T-helper 1 cell treated with Interleukin-12 subunit alpha and Interleukin-12 subunit beta and Interleukin-4 antibody, amounts not matched to agents 30 μg/mL and 1 μg/mL, for 36 hours (primary cell): ENCODE data around the gene ADAM19.
A peak's percentile ranks its signal among the peaks of the same experiment; 100 is the strongest.

Source experiments
- H3K27ac Mint-ChIP-seq: one replicate; pipeline ENCODE4 v1.8.0; 2021; ENCODE audit warnings: mild to moderate bottlenecking, mixed read lengths
- H3K27me3 Mint-ChIP-seq: one replicate; pipeline ENCODE4 v1.8.0; 2021; ENCODE audit warnings: low read depth, mixed read lengths
- H3K36me3 Mint-ChIP-seq: one replicate; pipeline ENCODE4 v1.8.0; 2021; ENCODE audit warnings: low read depth, mixed read lengths
- H3K4me1 Mint-ChIP-seq: one replicate; pipeline ENCODE4 v1.8.0; 2021; ENCODE audit warnings: low read depth, mixed read lengths
- H3K4me3 Mint-ChIP-seq: one replicate; pipeline ENCODE4 v1.8.0; 2021; ENCODE audit warnings: mild to moderate bottlenecking, moderate library complexity, mixed read lengths
- H3K9me3 Mint-ChIP-seq: one replicate; pipeline ENCODE4 v1.8.0; 2021; ENCODE audit warnings: mixed read lengths

Gene ADAM19

DNA sequence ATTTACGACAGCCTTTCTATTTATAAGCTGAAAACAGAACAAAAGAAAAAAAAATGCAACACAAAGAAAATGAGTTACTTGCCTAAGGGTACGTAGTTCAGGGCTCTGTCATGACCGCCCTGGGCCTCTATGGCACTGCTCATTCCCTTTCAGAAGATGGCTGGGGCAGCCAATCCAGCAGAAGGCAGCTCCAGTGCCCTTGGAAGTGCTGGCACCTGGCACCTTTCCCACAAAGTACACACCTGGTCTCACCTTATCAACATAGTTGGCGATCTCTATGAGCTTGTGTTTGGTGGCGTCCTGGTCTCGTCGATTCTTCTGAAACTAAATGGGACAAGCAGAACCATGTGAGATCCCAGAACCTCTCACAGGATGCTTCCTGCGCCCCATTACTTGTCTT, 62.4 kb downstream of the ADAM19 start:
- H3K9me3 Mint-ChIP-seq: no peaks in the 10 kb centered on the region
- no peak overlapping the region for H3K4me3 Mint-ChIP-seq
- peak overlapping the region; percentile 68 for H3K27ac Mint-ChIP-seq
- H3K27me3 Mint-ChIP-seq: no peaks in the 10 kb centered on the region
- peaks cover 69% of the 10 kb centered on the region for H3K36me3 Mint-ChIP-seq
- peaks cover 44% of the 10 kb centered on the region for H3K4me1 Mint-ChIP-seq

DNA sequence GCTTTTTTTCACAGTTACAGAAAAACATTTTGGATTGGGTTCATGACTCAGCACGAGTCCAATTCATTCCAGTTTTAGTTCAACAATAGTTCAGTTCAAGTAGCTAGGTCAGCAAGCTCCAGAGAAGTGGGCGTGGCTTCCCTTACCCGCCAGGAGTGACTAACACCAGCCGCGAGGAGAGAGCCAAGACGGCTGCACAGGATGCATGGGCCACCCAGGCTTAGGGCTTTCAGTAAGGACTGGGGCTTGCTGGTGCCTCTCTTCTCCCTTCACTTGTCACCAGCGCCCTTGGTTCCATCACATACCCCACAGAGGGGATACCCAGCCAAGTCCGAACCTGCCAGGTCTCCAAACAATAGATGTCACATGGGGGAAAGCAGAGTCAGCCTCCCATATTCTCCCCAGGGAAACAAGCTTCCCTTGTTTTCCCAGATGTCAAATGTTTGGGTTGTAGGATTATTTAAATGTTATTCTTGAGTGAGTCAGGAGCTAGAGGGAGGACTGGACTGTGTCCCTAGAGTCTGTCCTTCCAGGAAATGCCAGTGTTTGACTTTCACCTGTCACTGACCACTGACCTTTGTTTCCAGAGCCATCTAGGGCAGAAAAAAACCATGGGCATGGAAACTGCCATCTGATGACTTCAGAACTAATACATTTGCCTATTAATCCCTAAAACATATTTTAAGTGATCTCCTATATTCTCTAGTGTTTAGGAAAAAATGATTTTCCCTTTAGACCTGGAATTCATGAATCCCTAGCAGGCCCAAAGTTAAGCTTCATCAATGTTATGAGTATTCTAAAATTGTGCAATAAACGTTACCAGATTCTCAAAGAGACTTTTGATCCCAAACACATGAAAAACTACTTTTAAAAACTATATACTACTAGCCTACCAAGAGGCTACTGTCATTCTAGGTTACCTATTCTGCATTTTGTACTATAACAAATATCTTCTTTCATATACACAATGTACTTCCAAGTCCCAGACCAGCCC, 63.6 kb downstream of the ADAM19 start:
- Mint-ChIP-seq H3K4me3 (no peak overlapping the region), H3K27ac (peak overlapping the region; percentile 45), H3K27me3 (no peaks in the 10 kb centered on the region), H3K36me3 (peaks cover 74% of the 10 kb centered on the region), H3K4me1 (peaks cover 48% of the 10 kb centered on the region), H3K9me3 (no peaks in the 10 kb centered on the region)

DNA sequence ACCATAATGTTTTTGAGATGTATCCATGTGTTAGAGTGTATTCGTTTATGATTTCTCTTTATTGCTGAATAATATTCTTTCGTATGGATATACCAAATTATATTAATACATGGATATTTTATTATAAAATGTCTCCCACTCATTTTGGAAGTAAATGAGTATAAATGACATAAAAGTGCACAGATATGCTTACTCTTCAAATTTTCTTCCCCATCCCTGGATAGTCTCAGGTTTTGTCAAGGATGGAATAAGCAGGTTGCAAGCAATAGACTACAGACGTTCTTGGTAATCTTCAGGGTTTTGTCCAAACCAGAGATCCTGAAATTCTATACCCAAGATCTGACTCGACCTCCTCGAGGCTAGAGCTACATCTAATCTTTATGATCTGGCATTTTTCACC, 64.9 kb downstream of the ADAM19 start:
- Mint-ChIP-seq H3K36me3 (peaks cover 77% of the 10 kb centered on the region), H3K27ac (no peak overlapping the region), H3K9me3 (no peaks in the 10 kb centered on the region), H3K27me3 (no peaks in the 10 kb centered on the region), H3K4me3 (no peak overlapping the region), H3K4me1 (peaks cover 55% of the 10 kb centered on the region)

DNA sequence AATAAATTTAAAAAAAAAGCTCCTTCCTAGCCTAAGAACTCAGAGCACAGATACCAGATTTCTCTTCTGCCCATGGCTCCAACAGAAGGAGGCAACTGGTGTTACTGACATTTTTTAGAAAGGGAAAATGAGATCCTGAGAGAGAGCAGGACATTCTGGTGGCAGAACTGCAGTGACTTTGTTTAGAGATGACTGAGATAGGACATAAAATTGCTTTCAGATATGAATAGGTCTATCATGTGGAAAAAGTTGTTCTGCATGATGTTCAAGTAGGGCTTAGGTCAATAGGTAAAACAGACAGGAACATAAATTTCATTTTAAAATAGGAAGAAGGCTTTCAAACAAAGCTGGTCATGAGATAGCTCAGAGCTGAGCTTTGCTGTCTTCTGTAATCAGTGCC, 66.0 kb downstream of the ADAM19 start:
- H3K36me3 Mint-ChIP-seq: peaks cover 73% of the 10 kb centered on the region
- H3K4me1 Mint-ChIP-seq: peaks cover 53% of the 10 kb centered on the region
- H3K27me3 Mint-ChIP-seq: no peaks in the 10 kb centered on the region
- H3K9me3 Mint-ChIP-seq: no peaks in the 10 kb centered on the region
- H3K4me3 Mint-ChIP-seq: no peak overlapping the region
- no peak overlapping the region for H3K27ac Mint-ChIP-seq

DNA sequence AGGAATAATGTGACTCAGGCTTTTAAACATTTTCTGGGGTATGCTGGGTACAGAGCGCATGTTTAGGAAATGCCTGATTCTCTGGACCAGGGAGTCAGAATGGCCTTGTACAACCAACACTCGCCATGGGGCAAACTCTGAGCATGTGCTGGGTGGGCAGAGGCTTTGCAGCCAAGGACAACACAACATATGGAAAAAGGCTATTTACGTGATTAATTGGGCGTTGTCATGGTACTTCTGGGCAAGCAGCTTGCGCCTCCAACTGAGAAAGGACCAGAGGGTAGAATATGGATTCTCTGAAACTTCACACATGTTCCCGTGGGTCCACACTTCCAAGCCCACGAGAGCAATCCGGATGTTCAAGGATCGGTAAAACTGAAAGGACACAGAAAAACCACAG, 66.5 kb downstream of the ADAM19 start:
- Mint-ChIP-seq H3K27me3 (no peaks in the 10 kb centered on the region), H3K36me3 (peaks cover 76% of the 10 kb centered on the region), H3K9me3 (no peaks in the 10 kb centered on the region), H3K4me1 (peaks cover 53% of the 10 kb centered on the region), H3K27ac (peak overlapping the region; percentile 56), H3K4me3 (no peak overlapping the region)

DNA sequence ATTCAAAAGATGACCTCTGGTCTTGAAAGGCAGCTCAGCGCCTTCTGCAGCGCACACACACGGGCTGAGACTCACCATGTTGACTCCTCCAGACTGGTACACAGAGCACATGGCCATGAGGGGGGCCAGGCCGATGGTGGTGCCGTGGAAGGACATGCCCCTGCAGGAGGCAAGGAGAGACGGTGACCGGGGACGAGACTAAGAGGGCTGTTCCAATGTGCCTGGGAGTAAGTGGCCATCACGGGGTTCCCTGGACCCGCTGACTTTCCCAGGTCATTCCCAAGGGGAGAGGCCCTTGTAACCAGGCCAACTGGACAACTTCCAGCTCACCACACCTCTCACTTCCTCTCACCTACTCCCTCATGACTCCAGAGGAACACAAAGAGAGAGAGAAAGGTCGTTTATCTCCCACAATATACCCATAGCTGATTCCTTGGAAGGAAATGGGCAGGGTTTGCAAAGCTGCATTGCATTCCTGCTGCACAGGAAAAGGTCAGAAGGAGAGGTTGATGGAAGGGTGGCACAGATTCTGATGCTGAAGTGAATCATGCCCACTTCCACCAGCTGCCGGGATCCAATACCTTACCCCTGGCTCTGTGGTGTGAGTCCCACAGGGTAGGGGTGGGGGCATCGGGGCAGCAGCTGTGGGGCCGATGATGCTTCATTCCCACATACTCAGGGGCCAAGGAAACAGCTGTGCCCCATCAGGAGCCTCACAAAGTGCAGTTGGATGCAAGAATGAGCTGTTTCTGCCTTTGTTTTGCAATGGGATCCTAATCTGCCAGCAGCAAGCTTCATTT, 68.4 kb downstream of the ADAM19 start:
- H3K36me3 Mint-ChIP-seq: peaks cover 69% of the 10 kb centered on the region
- H3K27me3 Mint-ChIP-seq: no peaks in the 10 kb centered on the region
- H3K4me1 Mint-ChIP-seq: peaks cover 48% of the 10 kb centered on the region
- H3K27ac Mint-ChIP-seq: peak overlapping the region; percentile 73
- H3K4me3 Mint-ChIP-seq: no peak overlapping the region
- no peaks in the 10 kb centered on the region for H3K9me3 Mint-ChIP-seq

DNA sequence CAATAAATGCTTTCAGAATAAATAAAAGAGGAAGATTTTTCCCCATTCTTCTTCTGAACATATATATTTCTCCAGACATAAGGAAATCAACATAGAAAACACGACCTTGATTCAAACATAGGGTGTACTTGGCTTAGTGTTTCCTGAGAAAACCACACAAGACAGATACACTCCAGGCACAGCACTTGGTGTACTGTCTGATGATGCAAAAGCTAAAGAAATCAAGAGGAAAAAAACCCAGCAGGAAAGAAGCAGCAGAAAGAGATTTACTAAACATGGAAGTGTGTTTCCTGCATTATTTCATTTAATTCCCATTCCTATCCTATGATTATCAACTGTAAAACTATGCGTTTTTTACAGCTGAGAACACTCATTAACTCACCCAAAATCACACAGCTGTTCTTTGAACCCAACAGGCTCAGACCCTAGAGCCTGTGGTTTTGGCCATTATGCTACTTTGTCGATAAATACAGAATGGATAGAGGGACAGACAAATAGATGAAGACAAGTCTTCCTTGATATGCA, 69.4 kb downstream of the ADAM19 start:
- Mint-ChIP-seq H3K9me3 (no peaks in the 10 kb centered on the region), H3K27ac (peak overlapping the region; percentile 73), H3K36me3 (peaks cover 73% of the 10 kb centered on the region), H3K27me3 (no peaks in the 10 kb centered on the region), H3K4me3 (no peak overlapping the region), H3K4me1 (peaks cover 56% of the 10 kb centered on the region)

DNA sequence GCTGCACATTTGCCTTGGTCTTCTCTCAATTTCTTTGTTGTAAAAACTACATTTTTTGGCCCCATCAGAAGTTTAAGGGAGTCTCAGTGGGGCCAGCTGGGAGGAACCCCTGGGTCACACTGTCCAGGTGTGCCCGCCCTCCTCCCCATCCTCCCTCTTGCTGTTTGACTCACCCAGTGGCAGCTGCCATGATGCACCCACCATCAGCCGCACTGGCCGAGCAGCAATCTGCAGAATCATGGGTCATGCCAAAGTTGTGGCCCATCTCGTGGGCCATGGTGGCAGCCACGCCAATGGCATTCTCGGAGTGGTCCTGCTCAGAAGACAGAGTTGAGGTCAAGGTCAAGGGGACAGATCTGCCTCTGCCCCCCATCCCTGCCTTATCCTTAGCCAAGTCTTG, 70.1 kb downstream of the ADAM19 start:
- Mint-ChIP-seq H3K9me3 (no peaks in the 10 kb centered on the region), H3K27me3 (no peaks in the 10 kb centered on the region), H3K36me3 (peaks cover 74% of the 10 kb centered on the region), H3K27ac (peak overlapping the region; percentile 73), H3K4me3 (no peak overlapping the region), H3K4me1 (peaks cover 58% of the 10 kb centered on the region)

DNA sequence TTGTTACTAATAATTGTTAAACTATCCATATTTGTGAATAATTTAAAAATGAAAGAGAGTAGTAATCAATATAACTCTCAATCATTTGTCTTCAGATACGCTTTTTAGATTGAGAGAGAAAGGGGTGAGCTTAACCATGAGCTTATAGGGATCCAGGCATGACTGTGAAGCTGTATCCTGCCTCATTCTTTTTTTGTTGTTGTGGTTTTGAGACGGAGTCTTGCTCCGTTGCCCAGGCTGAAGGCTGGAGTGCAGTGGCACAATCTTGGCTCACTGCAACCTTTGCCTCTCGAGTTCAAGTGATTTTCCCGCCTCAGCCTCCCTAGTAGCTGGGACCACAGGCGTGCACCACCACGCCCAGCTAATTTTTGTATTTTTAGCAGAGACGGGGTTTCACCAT, 71.5 kb downstream of the ADAM19 start:
- no peaks in the 10 kb centered on the region for H3K27me3 Mint-ChIP-seq
- H3K27ac Mint-ChIP-seq: peak overlapping the region; percentile 41
- peaks cover 70% of the 10 kb centered on the region for H3K36me3 Mint-ChIP-seq
- H3K4me3 Mint-ChIP-seq: no peak overlapping the region
- H3K4me1 Mint-ChIP-seq: peaks cover 57% of the 10 kb centered on the region
- no peaks in the 10 kb centered on the region for H3K9me3 Mint-ChIP-seq

DNA sequence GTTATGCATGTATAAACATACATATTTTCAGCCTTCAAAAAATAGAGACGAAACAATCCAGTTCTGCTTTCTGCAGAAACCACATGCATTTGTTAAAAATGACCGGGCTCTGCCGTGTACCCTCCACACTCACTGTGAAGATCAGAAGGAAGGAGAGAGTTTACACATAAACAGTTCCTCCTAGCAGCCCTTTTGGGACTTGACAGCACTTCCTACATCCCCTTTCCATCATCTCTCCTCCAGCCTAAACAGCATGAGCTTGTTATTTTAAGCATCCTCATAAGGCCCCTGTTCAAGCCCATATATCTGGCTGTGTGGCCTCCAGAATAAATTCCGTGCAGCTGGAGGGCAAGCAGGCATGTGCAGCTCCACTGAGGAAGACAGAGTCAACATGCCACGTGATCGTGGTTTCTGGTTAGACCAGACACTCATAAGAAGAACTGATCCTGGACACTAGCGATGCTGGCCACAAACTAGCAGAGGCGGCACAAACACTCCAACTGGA, 73.4 kb downstream of the ADAM19 start:
- Mint-ChIP-seq H3K27me3 (no peaks in the 10 kb centered on the region), H3K4me3 (no peak overlapping the region), H3K27ac (peak overlapping the region; percentile 69), H3K4me1 (peaks cover 53% of the 10 kb centered on the region), H3K9me3 (no peaks in the 10 kb centered on the region), H3K36me3 (peaks cover 68% of the 10 kb centered on the region)

DNA sequence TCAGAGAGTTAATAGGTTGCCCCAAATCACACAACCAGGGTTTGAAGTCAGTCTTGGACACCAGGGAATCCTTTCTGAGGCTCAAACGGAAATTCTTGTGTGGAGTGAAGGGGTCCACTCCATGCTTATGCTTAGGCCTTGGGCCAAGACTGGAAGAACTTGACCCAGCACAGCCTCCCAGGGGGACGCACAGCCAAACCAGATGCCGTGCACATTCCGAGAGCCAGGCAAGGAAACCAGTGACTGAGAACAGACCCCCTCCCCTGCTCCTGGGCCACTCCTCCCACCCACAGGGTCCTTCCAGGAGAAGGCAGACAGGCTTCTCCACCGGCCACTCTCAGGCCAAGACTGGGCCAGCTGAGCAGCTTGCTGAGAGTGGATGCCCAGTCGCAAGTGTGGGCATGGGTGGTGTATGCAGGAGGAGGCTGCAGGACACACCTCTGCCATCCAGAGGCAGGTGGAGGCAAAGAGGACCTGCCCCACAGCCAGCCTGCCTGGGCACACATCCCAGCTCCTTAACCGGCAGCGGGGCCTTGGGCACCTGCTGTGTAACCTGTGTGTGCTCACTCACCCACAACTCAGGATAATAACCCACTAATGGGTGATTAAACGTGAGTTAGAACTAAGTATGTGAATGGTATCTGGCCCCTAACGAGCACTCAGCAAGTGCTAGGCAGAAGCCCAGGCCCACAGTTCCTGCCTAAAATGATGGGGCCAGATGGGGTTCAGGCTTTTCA, 77.5 kb downstream of the ADAM19 start:
- H3K9me3 Mint-ChIP-seq: no peaks in the 10 kb centered on the region

DNA sequence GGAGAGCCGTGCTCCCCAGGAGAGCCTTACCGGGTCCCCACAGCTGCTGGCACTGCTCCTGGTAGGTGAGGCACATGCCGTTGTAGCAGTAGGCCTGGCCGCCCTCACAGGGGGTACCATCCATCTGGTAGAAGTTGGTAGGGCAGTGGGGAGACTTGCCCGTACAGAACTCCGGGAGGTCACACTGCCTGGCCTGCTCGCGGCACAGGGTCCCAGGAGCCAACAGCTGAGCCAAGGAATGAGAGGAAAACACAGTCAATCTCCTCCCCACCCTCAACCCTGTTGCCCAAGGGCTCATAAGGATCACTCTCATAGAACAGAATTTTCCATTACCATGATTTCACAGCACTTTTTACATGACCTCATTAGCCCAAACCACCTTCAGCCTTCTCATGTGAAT, 78.7 kb downstream of the ADAM19 start:
- H3K27me3 Mint-ChIP-seq: no peaks in the 10 kb centered on the region
- peaks cover 36% of the 10 kb centered on the region for H3K4me1 Mint-ChIP-seq

More for the DNA sequence above, 77.5 kb downstream of the ADAM19 start:
- Mint-ChIP-seq H3K27ac (no peak overlapping the region), H3K27me3 (no peaks in the 10 kb centered on the region), H3K4me1 (peaks cover 43% of the 10 kb centered on the region), H3K4me3 (no peak overlapping the region), H3K36me3 (peaks cover 62% of the 10 kb centered on the region)

DNA sequence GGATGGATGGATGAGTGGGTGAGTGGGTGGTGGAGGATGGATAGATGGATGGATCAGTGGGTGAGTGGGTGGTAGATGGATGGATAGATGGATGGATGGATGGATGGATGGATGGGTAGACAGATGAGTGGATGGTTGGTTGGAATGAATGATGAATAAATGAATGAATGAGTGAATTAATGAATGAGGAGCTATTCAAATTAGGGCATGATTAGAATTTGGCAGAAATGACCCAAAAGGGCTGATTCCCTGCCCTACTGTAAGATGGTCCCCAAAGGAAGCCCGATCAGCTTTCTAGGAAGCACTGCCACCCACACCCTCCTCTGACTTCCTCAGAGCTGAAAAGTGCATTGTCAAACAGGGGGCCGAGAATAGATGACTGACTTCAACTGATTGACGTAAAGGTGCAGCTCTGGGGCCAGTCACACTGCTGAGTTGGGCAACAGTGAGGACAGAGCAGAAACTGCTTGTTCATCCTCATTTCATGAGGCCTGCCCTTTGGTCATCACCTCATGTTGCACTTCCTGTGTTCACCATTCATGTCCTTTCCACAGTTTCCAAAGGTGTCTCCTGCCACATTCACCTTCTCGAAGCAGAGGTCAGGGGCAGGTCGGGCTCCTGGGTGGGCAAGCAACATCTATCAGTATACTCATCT, 81.3 kb downstream of the ADAM19 start:
- H3K27me3 Mint-ChIP-seq: no peaks in the 10 kb centered on the region
- H3K4me3 Mint-ChIP-seq: no peak overlapping the region
- peak overlapping the region; percentile 73 for H3K27ac Mint-ChIP-seq
- peaks cover 26% of the 10 kb centered on the region for H3K4me1 Mint-ChIP-seq
- H3K9me3 Mint-ChIP-seq: no peaks in the 10 kb centered on the region
- peaks cover 56% of the 10 kb centered on the region for H3K36me3 Mint-ChIP-seq

More for the DNA sequence above, 78.7 kb downstream of the ADAM19 start:
- Mint-ChIP-seq H3K36me3 (peaks cover 60% of the 10 kb centered on the region), H3K27ac (peak overlapping the region; percentile 45), H3K4me3 (no peak overlapping the region), H3K9me3 (no peaks in the 10 kb centered on the region)
